OCI-M2 (cell line): ENCODE results near the gene EHMT1.
"Not testable (repeated sequence)": the region's sequence is repeated elsewhere in the genome, so short reads cannot be mapped to it uniquely, and the experiment has no call there.

ENCODE experiments used
- DNase-seq: peaks from one replicate; lab custom pipeline; 2025; ENCODE audit not compliant: unreplicated experiment; lab: John Stamatoyannopoulos, UW

The EHMT1 gene

GRCh38 chr9:137800196-137801022 is 181.6 kb downstream of the EHMT1 start:
- DNase-seq, result no peak

GRCh38 chr9:137801023-137801319 is 182.2 kb downstream of the EHMT1 start:
- DNase-seq, result no peak

GRCh38 chr9:137802021-137802420 is 183.2 kb downstream of the EHMT1 start:
- no peak for DNase-seq

- no peak for DNase-seq
Measured at GRCh38 chr9:137802521-137803243, 183.9 kb downstream of the EHMT1 start.

- no peak for DNase-seq
Measured at GRCh38 chr9:137804908-137805630, 186.3 kb downstream of the EHMT1 start.

- DNase-seq, result no peak
Measured at GRCh38 chr9:137807721-137808703, 189.2 kb downstream of the EHMT1 start.

- DNase-seq, result no peak
Measured at GRCh38 chr9:137809040-137809576, 190.3 kb downstream of the EHMT1 start.

GRCh38 chr9:137809726-137810450 is 191.1 kb downstream of the EHMT1 start:
- not testable (repeated sequence) for DNase-seq

GRCh38 chr9:137811283-137811870 is 192.6 kb downstream of the EHMT1 start:
- DNase-seq, result no peak

- no peak for DNase-seq
Measured at GRCh38 chr9:137812356-137813023, 193.7 kb downstream of the EHMT1 start.

- DNase-seq, result no peak
Measured at GRCh38 chr9:137813167-137813566, 194.4 kb downstream of the EHMT1 start.

GRCh38 chr9:137813651-137814415 is 195.0 kb downstream of the EHMT1 start:
- DNase-seq, result no peak

- DNase-seq, result no peak
Measured at GRCh38 chr9:137814436-137814835, 195.6 kb downstream of the EHMT1 start.

GRCh38 chr9:137814841-137815240 is 196.0 kb downstream of the EHMT1 start:
- DNase-seq, result no peak

GRCh38 chr9:137815256-137816255 is 196.8 kb downstream of the EHMT1 start:
- DNase-seq, result no peak

- no peak for DNase-seq
Measured at GRCh38 chr9:137816531-137817235, 197.9 kb downstream of the EHMT1 start.
